ENCODE results near the gene SLC28A1.

- TF ChIP-seq EP300 (IDR thresholded peaks at IDR 0.05; ENCODE audit: low read depth) (no peak), CTCF (IDR thresholded peaks at IDR 0.05) (no peak), POLR2A (IDR thresholded peaks at IDR 0.05) (no peak)
Measured at GRCh38 chr15:84924077-84924731, 39.7 kb downstream of the SLC28A1 start.
